Dermis microvascular lymphatic vessel endothelial cell (primary cell): ENCODE measurements around the gene OCIAD2. TPM values are rescaled to one million over a fixed set of nuclear protein-coding genes. Genes with fewer than 3 reads are reported as not detected.
"Not testable (repeated sequence)": the region's sequence is repeated elsewhere in the genome, so short reads cannot be mapped to it uniquely, and the experiment has no call there.

Experiments
- DNase-seq, 2 donors: peaks; one replicate each; pipeline versions ENCODE4 v3.0.0 to v3.0.0-alpha.2; 2010; ENCODE audit warnings: low read depth in 2 of 2
- total RNA-seq: library from RNA; depleted of rRNA; stranded (reverse); fragments of >200 nt; gene quantifications from 2 replicates; pipeline ENCODE4 v1.2.1, GENCODE V29; 2014

The OCIAD2 gene
- total RNA-seq, 1 donor from 2014 or later, result 85.2 TPM

DNA sequence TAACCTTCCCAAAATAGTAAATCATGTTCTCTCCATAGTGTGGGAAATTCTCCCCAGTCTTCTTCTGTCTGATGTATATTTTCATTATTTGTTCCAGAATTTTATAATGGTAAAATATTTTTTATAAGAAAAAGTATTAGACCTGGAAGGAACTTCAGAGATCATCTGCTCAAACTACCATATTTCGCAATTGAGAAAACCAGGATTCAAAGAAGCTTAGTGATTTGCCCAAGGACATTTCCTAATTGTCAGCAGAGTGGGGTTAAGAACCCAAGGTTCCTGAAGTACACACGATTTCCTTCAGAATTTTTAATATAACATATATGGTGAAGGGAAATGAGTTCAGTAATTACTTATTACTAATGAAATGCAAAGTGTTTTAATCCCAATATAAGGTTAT lies 51.6 kb downstream of the OCIAD2 start:
- no peak for DNase-seq

DNA sequence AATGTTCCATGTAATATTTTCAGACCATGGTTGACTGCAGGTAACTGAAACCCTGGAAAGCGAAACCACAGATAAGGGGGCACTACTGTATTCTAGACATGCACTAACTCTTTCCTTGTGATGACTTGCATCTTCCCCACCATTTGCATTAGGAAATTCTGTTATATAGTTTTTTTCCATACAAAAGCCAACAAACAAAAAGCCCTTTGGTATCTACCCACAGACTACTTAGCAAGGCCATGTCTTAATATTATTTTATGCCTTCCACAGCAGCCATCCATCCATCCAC lies 52.2 kb downstream of the OCIAD2 start:
- no peak for DNase-seq

DNA sequence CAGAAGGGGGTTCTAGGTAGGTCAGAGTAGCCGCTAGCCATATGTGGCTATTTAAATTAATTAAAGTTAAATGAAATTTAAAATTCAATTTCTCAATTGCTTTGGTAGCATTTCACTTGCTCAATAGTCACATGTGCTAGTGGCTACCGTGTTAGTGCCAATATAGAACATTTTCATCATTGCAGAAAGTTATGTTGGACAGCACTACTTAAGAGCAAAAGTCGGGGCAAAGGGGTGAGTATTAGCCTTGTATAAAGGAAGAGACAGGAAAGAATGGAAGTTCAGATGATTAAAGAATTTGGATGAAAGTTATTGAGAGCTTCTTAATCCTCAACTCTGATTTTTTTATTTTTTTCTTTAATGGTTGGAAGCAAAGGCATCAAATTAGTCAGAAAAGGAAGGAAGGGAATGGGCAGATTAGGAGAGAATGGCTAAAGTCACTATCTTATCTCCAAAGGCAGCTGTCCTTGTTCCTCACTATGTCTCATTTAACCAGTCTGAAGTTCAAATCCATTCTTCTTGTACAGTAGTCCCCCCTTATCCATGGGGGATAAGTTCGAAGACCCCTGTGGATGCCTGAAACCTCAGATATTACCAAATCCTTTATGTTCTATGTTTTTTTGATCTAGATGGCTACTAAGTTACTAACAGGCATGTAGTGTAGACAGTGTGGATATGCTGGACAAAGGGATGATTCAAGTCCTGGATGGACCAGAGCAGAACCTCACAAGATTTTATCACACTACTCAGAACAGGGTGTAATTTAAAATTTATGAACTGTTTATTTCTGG lies 52.8 kb downstream of the OCIAD2 start:
- no peak for DNase-seq

DNA sequence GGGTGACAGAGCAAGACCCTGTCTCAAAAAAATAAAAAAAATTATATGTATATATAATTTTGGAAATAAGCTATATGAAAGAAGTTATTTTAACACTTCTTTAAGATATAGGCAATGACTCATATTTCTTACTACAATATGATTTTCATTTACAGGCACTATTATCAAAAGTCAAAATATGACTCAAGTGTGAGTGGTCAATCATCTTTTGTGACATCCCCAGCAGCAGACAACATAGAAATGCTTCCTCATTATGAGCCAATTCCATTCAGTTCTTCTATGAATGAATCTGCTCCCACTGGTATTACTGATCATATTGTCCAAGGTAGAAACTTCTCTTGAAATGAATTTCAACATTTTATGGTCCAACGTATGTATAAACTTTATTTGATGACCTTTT lies 54.9 kb downstream of the OCIAD2 start:
- no peak for DNase-seq

DNA sequence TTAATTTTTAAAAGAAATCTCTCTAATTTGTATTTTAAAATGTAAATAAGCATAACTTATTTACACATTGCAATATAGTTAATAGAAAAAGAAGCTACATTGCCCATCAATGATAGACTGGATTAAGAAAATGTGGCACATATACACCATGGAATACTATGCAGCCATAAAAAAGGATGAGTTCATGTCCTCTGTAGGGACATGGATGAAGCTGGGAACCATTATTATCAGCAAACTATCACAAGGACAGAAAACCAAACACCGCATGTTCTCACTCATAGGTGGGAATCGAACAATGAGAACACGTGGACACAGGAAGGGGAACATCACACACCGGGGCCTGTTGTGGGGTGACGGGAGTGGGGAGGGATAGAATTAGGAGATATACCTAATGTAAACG lies 57.8 kb downstream of the OCIAD2 start:
- not testable (repeated sequence) for DNase-seq

DNA sequence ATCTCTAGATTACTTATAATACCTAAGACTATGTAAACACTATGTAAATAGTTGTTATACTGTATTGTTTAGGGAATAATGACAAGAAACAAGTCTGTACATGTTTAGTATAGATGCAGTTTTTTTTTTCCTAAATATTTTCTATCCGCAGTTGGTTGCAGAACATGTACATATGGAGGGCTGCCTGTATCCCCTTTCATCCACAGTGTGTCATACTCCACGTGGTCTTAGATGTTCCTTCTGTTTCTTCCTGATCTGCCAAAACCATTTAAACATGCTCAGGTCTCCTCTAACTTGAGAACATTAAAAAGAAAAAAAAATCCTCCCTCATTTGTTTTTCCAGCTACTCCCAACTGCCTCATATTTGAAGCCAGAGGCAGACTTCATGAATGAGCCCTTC lies 61.7 kb downstream of the OCIAD2 start:
- DNase-seq, result no peak

DNA sequence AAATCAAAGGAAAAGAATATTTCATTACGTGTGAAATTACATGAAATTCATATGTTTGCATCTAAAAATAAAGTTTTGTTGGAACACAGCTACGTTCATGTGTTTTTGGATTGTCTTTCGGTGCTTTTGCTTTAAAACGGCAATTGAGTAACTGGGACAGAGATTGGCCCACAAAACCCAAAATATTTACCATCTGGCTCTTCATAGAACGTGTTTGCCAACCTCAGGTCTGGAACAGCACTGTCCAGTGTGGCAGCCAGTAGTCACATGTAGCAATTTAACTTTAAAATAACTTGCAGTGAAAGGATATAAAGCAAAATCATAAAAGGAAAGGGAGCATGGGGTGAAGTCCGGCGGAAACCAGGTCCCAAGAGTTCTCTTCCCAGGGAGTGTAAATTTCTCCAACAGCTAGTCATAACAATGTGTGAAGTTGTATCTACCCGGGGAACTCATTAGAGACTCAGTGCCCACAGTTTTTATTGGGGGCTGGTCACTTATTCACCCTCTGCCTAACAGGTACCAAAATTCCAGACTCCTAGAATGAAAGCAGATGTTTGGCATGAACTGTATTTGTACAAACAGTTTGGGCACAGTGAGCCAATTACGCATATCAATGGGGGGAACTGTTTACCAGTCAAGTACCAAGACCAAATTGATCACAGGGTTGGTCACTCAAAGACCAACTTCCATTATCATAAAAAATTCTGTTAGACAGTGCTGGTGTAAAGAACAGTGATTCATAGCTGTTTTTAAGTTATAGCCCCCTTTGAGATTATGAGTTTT lies 65.3 kb downstream of the OCIAD2 start:
- DNase-seq, result peak; percentile 62 to 73

DNA sequence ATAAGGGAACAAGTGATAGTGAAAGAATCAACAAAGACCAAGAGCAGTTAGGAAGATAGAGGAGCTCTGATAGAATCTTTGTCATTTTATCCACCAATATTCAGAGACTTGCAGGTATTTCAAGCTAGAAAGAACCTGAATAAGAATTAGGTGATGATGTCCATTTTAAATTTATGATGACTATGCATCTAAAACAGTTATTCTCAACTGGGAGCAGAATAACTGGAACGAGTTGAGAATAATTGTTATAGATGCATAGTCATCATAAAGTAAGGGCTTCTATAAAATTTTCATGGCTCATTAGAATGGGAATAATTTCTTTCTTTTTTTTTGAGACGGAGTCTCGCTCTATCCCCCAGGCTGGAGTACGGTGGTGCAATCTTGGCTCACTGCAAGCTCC lies 69.9 kb downstream of the OCIAD2 start:
- DNase-seq, result no peak

Other genes with a start within 250 kb of the OCIAD2 start
- 57.4 and 71.6 TPM in 2 replicates for gene FRYL, start 126.5 kb downstream of the OCIAD2 start, total RNA-seq
- gene OCIAD1, start 75.7 kb downstream of the OCIAD2 start, total RNA-seq, result 51.5 and 60.3 TPM in 2 replicates
- gene CWH43, start 79.5 kb upstream of the OCIAD2 start, total RNA-seq, result not detected in 2 replicates